ENCODE measurements around the gene POFUT1.

DNA sequence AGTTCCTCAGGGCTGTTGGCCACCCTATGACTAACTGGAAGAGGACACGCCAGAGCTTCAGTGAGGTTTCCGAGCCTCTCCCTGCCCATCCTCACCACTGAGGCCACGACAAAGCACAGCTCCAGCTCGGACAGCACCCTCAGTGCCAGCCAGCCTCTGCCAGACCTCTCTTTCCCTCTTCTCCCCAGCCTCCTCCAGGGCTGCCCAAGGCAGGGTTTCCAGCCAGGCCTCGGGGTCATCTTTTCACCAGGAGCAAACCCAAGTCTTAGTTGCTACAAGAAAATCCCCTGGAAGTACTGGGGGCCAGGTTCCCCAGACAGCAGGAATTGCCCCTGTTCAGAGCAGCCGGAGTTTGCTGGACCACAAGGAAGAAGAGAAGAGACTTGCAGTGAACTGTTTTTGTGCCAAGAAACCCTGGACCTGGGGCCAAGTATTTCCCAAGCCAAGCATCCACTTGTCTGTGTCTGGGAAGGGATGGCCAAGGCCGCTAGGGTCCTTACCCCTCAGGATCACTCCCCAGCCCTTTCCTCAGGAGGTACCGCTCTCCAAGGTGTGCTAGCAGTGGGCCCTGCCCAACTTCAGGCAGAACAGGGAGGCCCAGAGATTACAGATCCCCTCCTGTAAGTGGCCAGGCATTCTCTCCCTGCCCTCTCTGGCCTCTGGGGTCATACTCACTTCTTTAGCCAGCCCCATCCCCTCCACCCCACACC, 41.7 kb upstream of the POFUT1 start:
- TF ChIP-seq POLR2AphosphoS5 (IDR thresholded peaks at IDR 0.05), result no peak
- TF ChIP-seq, protein P1, sequence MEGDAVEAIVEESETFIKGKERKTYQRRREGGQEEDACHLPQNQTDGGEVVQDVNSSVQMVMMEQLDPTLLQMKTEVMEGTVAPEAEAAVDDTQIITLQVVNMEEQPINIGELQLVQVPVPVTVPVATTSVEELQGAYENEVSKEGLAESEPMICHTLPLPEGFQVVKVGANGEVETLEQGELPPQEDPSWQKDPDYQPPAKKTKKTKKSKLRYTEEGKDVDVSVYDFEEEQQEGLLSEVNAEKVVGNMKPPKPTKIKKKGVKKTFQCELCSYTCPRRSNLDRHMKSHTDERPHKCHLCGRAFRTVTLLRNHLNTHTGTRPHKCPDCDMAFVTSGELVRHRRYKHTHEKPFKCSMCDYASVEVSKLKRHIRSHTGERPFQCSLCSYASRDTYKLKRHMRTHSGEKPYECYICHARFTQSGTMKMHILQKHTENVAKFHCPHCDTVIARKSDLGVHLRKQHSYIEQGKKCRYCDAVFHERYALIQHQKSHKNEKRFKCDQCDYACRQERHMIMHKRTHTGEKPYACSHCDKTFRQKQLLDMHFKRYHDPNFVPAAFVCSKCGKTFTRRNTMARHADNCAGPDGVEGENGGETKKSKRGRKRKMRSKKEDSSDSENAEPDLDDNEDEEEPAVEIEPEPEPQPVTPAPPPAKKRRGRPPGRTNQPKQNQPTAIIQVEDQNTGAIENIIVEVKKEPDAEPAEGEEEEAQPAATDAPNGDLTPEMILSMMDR (IDR thresholded peaks at IDR 0.05), result no peak
- TF ChIP-seq POLR2A (IDR thresholded peaks at IDR 0.05), result no peak
- no peak for TF ChIP-seq EP300 (IDR thresholded peaks at IDR 0.05)

Measured in gastroesophageal sphincter (tissue), 3 donors.